Naive thymus-derived CD4-positive, alpha-beta T cell (primary cell): Measurements from ENCODE around the gene SYCP1. TPM values are rescaled to one million over a fixed set of nuclear protein-coding genes. Genes with fewer than 3 reads are reported as not detected.

Experiments
- ATAC-seq: fragments of 150-1000 bp; cut with Tn5 transposase; 2 replicates; pipeline ENCODE4 v1.10.0; 2021; ENCODE audit warnings: mild to moderate bottlenecking, moderate library complexity
- CTCF ChIA-PET: fragments of 350-600 bp; sonication (Branson Sonifier 250); formaldehyde crosslinking; loops from one replicate; lab custom pipeline; 2021; ENCODE audit warnings: antibody characterized with exemption; lab: Charles Lee
- POLR2A ChIA-PET: fragments of 350-600 bp; sonication (Branson Sonifier 250); formaldehyde crosslinking; loops from one replicate; lab custom pipeline; 2021; ENCODE audit warnings: antibody characterized with exemption, inconsistent platforms; lab: Charles Lee
- DNase-seq, 9 donors: peaks; one replicate each; pipeline versions ENCODE4 v3.0.0 to v3.0.0-alpha.2; 2020 to 2022; ENCODE audit warnings: mixed read lengths in 1 of 9
- H3K27ac ChIP-seq: one replicate; pipeline ENCODE4 v1.7.0; 2013; ENCODE audit warnings: mild to moderate bottlenecking, low read depth, low read length, moderate library complexity
- H3K27me3 ChIP-seq, 2 donors: one replicate each; pipeline ENCODE4 v1.7.0; 2013; ENCODE audit warnings: low read length in 2 of 2, mild to moderate bottlenecking in 2 of 2, moderate library complexity in 2 of 2; ENCODE audit not compliant: control insufficient read depth in 2 of 2, insufficient read depth in 2 of 2
- H3K36me3 ChIP-seq, 3 experiments: 1 replicate in 2 of 3; 2 replicates in 1 of 3; pipeline ENCODE4 v1.7.0; 2013; ENCODE audit warnings: low read length in 3 of 3, mild to moderate bottlenecking in 3 of 3, moderate library complexity in 1 of 3; ENCODE audit not compliant: insufficient read depth in 3 of 3, control insufficient read depth in 2 of 3
- H3K4me1 ChIP-seq, 2 donors: one replicate each; pipeline ENCODE4 v1.7.0; 2013; ENCODE audit warnings: low read length in 2 of 2, mild to moderate bottlenecking in 2 of 2, moderate library complexity in 1 of 2; ENCODE audit not compliant: control insufficient read depth in 2 of 2, insufficient read depth in 2 of 2
- H3K4me3 ChIP-seq: 2 replicates; pipeline ENCODE4 v1.7.0; 2013; ENCODE audit warnings: mild to moderate bottlenecking, low read length
- H3K9me3 ChIP-seq, 3 experiments: 1 replicate in 2 of 3; 2 replicates in 1 of 3; pipeline ENCODE4 v1.7.0; 2013; ENCODE audit warnings: low read length in 3 of 3; ENCODE audit not compliant: control insufficient read depth in 2 of 3
- H3K27ac Mint-ChIP-seq, 9 donors: one replicate each; pipeline ENCODE4 v1.8.0; 2020 to 2022; ENCODE audit warnings: mixed read lengths in 9 of 9, mild to moderate bottlenecking in 8 of 9, moderate library complexity in 5 of 9, inconsistent platforms in 2 of 9
- H3K27me3 Mint-ChIP-seq, 5 donors: one replicate each; pipeline ENCODE4 v1.8.0; 2021 to 2022; ENCODE audit warnings: mixed read lengths in 5 of 5, mild to moderate bottlenecking in 1 of 5
- H3K36me3 Mint-ChIP-seq, 5 donors: one replicate each; pipeline ENCODE4 v1.8.0; 2020 to 2022; ENCODE audit warnings: mixed read lengths in 5 of 5, mild to moderate bottlenecking in 3 of 5, inconsistent platforms in 1 of 5
- H3K4me1 Mint-ChIP-seq, 7 donors: one replicate each; pipeline ENCODE4 v1.8.0; 2020 to 2022; ENCODE audit warnings: mixed read lengths in 7 of 7, mild to moderate bottlenecking in 3 of 7, inconsistent platforms in 1 of 7
- H3K4me3 Mint-ChIP-seq, 10 donors: one replicate each; pipeline ENCODE4 v1.8.0; 2020 to 2022; ENCODE audit warnings: mild to moderate bottlenecking in 10 of 10, mixed read lengths in 10 of 10, moderate library complexity in 6 of 10, inconsistent platforms in 2 of 10
- H3K9me3 Mint-ChIP-seq, 11 donors: one replicate each; pipeline ENCODE4 v1.8.0; 2020 to 2022; ENCODE audit warnings: mixed read lengths in 11 of 11, mild to moderate bottlenecking in 4 of 11, inconsistent platforms in 1 of 11, moderate library complexity in 1 of 11
- intact Hi-C, 2 donors: fragments of 100-400 bp; cut with micrococcal nuclease; formaldehyde crosslinking; loops; one replicate each; pipeline ENCODE4 v1.15.1; 2023
- polyA plus RNA-seq, 2 donors: library from polyadenylated mRNA; unstranded; fragments of 300-500 nt; fragmentation: Illumina TruSeq; gene quantifications; one replicate each; pipeline ENCODE4 v1.2.3, GENCODE V29; 2021
- total RNA-seq, 6 experiments: library from RNA in 5 of 6; stranded (reverse) in 5 of 6; gene quantifications; 1 replicate in 5 of 6; 2 replicates in 1 of 6; pipeline ENCODE4 v1.2.3 and lab custom pipeline; 2021 to 2026

The SYCP1 gene
- total and polyA plus RNA-seq, 7 experiments from 2014 or later = not detected

GRCh38 chr1:114986286-114986685 lies 131.6 kb downstream of the SYCP1 start:
- Histone ChIP-seq H3K27ac (no peak overlapping the region), H3K4me3 (no peak overlapping the region), H3K9me3 (peaks cover 0 to 28% (median 7%) of the 10 kb centered on the region in 3 experiments), H3K27me3 (no peaks in the 10 kb centered on the region), H3K36me3 (no peaks in the 10 kb centered on the region), H3K4me1 (no peaks in the 10 kb centered on the region)
- intact Hi-C loops = no loop called here
- H3K27ac Mint-ChIP-seq = no peak overlapping the region
- no peak for ATAC-seq
- peaks cover 0 to 17% (median 4%) of the 10 kb centered on the region in 5 donors for H3K36me3 Mint-ChIP-seq
- no peaks in the 10 kb centered on the region for H3K4me1 Mint-ChIP-seq
- peaks cover 0 to 13% (median 10%) of the 10 kb centered on the region in 5 donors for H3K27me3 Mint-ChIP-seq
- H3K9me3 Mint-ChIP-seq = peaks cover 5 to 46% (median 29%) of the 10 kb centered on the region in 11 donors
- ChIA-PET CTCF (interaction anchor here (3.8 kb wide), 1 partner anchor 126 kb away, joined by 16 read pairs; no protein-coding TSS in a partner anchor), POLR2A (no interaction called here)
- H3K4me3 Mint-ChIP-seq = no peak overlapping the region
- no peak for DNase-seq

GRCh38 chr1:114988095-114988494 lies 133.4 kb downstream of the SYCP1 start:
- intact Hi-C loops = no loop called here
- Mint-ChIP-seq H3K4me3 (no peak overlapping the region), H3K36me3 (peaks cover 0 to 4% (median 3%) of the 10 kb centered on the region in 5 donors), H3K27ac (no peak overlapping the region), H3K9me3 (peaks cover 0 to 30% (median 21%) of the 10 kb centered on the region in 11 donors), H3K27me3 (peaks cover 0 to 16% (median 12%) of the 10 kb centered on the region in 5 donors), H3K4me1 (no peaks in the 10 kb centered on the region)
- H3K4me3 ChIP-seq = no peak overlapping the region
- no peak overlapping the region for H3K27ac ChIP-seq
- no peaks in the 10 kb centered on the region for H3K36me3 ChIP-seq
- ChIA-PET CTCF (interaction anchor here (1.1 to 3.8 kb wide), 3 partner anchors 10 to 124 kb away, joined by 3 to 16 read pairs (median 3); no protein-coding TSS in a partner anchor), POLR2A (interaction anchor here (0.6 kb wide), 1 partner anchor 109 kb away, joined by 4 read pairs; no protein-coding TSS in a partner anchor)
- H3K27me3 ChIP-seq = no peaks in the 10 kb centered on the region
- no peaks in the 10 kb centered on the region for H3K4me1 ChIP-seq
- H3K9me3 ChIP-seq = peaks cover 0 to 14% (median 7%) of the 10 kb centered on the region in 3 experiments
- DNase-seq (no peak), ATAC-seq (no peak)

- no peak for ATAC-seq
- no peak overlapping the region for H3K4me3 ChIP-seq
- DNase-seq = no peak
- H3K9me3 Mint-ChIP-seq = peaks cover 0 to 2% (median 0%) of the 10 kb centered on the region in 11 donors
- intact Hi-C loops = no loop called here
- no peaks in the 10 kb centered on the region for H3K36me3 Mint-ChIP-seq
- no peak overlapping the region for H3K27ac ChIP-seq
- no peaks in the 10 kb centered on the region for H3K36me3 ChIP-seq
- peaks cover 0 to 1% (median 0%) of the 10 kb centered on the region in 7 donors for H3K4me1 Mint-ChIP-seq
- no peaks in the 10 kb centered on the region for H3K4me1 ChIP-seq
- H3K27me3 ChIP-seq = no peaks in the 10 kb centered on the region
- H3K27ac Mint-ChIP-seq = no peak overlapping the region
- H3K9me3 ChIP-seq = no peaks in the 10 kb centered on the region
- ChIA-PET CTCF (no interaction called here), POLR2A (no interaction called here)
- H3K27me3 Mint-ChIP-seq = peaks cover 0 to 15% (median 13%) of the 10 kb centered on the region in 5 donors
- H3K4me3 Mint-ChIP-seq = no peak overlapping the region
Observed at GRCh38 chr1:114997510-114998289, 143.0 kb downstream of the SYCP1 start.

GRCh38 chr1:115006191-115006590 lies 151.5 kb downstream of the SYCP1 start:
- Histone ChIP-seq H3K4me1 (no peaks in the 10 kb centered on the region), H3K36me3 (no peaks in the 10 kb centered on the region), H3K4me3 (no peak overlapping the region), H3K27me3 (no peaks in the 10 kb centered on the region), H3K9me3 (no peaks in the 10 kb centered on the region), H3K27ac (no peak overlapping the region)
- ChIA-PET CTCF (no interaction called here), POLR2A (no interaction called here)
- H3K4me3 Mint-ChIP-seq = no peak overlapping the region
- peaks cover 0 to 4% (median 0%) of the 10 kb centered on the region in 5 donors for H3K36me3 Mint-ChIP-seq
- no peak overlapping the region for H3K27ac Mint-ChIP-seq
- DNase-seq (no peak), ATAC-seq (no peak)
- H3K27me3 Mint-ChIP-seq = peaks cover 5 to 19% (median 14%) of the 10 kb centered on the region in 5 donors
- H3K4me1 Mint-ChIP-seq = no peaks in the 10 kb centered on the region
- H3K9me3 Mint-ChIP-seq = peaks cover 0 to 2% (median 0%) of the 10 kb centered on the region in 11 donors
- intact Hi-C loops = no loop called here

- intact Hi-C loops = no loop called here
- CTCF ChIA-PET = no interaction called here
- H3K9me3 Mint-ChIP-seq = peaks cover 0 to 5% (median 0%) of the 10 kb centered on the region in 11 donors
- Histone ChIP-seq H3K36me3 (no peaks in the 10 kb centered on the region), H3K27ac (no peak overlapping the region), H3K27me3 (no peaks in the 10 kb centered on the region), H3K4me3 (no peak overlapping the region), H3K9me3 (no peaks in the 10 kb centered on the region), H3K4me1 (no peaks in the 10 kb centered on the region)
- H3K27me3 Mint-ChIP-seq = peaks cover 0 to 5% (median 0%) of the 10 kb centered on the region in 5 donors
- no peak overlapping the region for H3K4me3 Mint-ChIP-seq
- no peaks in the 10 kb centered on the region for H3K36me3 Mint-ChIP-seq
- POLR2A ChIA-PET = no interaction called here
- no peaks in the 10 kb centered on the region for H3K4me1 Mint-ChIP-seq
- no peak overlapping the region for H3K27ac Mint-ChIP-seq
- no peak for ATAC-seq
- DNase-seq = no peak
Observed at GRCh38 chr1:115012006-115012405, 157.3 kb downstream of the SYCP1 start.

- Mint-ChIP-seq H3K9me3 (peaks cover 0 to 5% (median 0%) of the 10 kb centered on the region in 11 donors), H3K4me3 (no peak overlapping the region), H3K27me3 (peaks cover 0 to 5% (median 0%) of the 10 kb centered on the region in 5 donors), H3K4me1 (no peaks in the 10 kb centered on the region), H3K36me3 (no peaks in the 10 kb centered on the region), H3K27ac (no peak overlapping the region)
- ATAC-seq (no peak), DNase-seq (no peak)
- no peaks in the 10 kb centered on the region for H3K9me3 ChIP-seq
- no peaks in the 10 kb centered on the region for H3K4me1 ChIP-seq
- intact Hi-C loops = no loop called here
- H3K27me3 ChIP-seq = no peaks in the 10 kb centered on the region
- CTCF ChIA-PET = no interaction called here
- H3K27ac ChIP-seq = no peak overlapping the region
- POLR2A ChIA-PET = no interaction called here
- no peak overlapping the region for H3K4me3 ChIP-seq
- no peaks in the 10 kb centered on the region for H3K36me3 ChIP-seq
Observed at GRCh38 chr1:115012434-115012833, 157.8 kb downstream of the SYCP1 start.
